LNCaP clone FGC (cell line): ENCODE results near the gene RASSF8.

Source experiments
- DNase-seq: peaks from one replicate; pipeline ENCODE4 v3.0.0-alpha.2; 2011; ENCODE audit warnings: low read depth
- H3K4me3 ChIP-seq: 2 replicates; pipeline ENCODE4 v1.5.1; 2011; ENCODE audit warnings: mild to moderate bottlenecking, low read depth, low read length, control low read depth
- CTCF ChIP-seq: IDR thresholded peaks from 2 replicates; pipeline ENCODE4 v1.5.1; 2012; ENCODE audit warnings: mild to moderate bottlenecking; ENCODE audit not compliant: control insufficient read depth, insufficient read depth; ENCODE audit errors: extremely low read depth

The RASSF8 gene

GRCh38 chr12:26090836-26091510 is 132.5 kb downstream of the RASSF8 start:
- no peak for DNase-seq
- no peak overlapping the region for H3K4me3 ChIP-seq
- TF ChIP-seq CTCF: no peak

GRCh38 chr12:26091822-26092221 is 133.3 kb downstream of the RASSF8 start:
- peak; percentile 19; the same call in 1 of the 2 replicates for TF ChIP-seq CTCF
- H3K4me3 ChIP-seq: no peak overlapping the region
- no peak for DNase-seq

GRCh38 chr12:26092346-26093105 is 134.0 kb downstream of the RASSF8 start:
- H3K4me3 ChIP-seq: no peak overlapping the region
- no peak for TF ChIP-seq CTCF
- no peak for DNase-seq

- DNase-seq: no peak
- no peak for TF ChIP-seq CTCF
Measured at GRCh38 chr12:26095186-26095585, 136.7 kb downstream of the RASSF8 start.

GRCh38 chr12:26096036-26096435 is 137.6 kb downstream of the RASSF8 start:
- no peak for TF ChIP-seq CTCF
- H3K4me3 ChIP-seq: no peak overlapping the region
- no peak for DNase-seq

More at GRCh38 chr12:26095186-26095585, 136.7 kb downstream of the RASSF8 start:
- H3K4me3 ChIP-seq: no peak overlapping the region

GRCh38 chr12:26097046-26097878 is 138.8 kb downstream of the RASSF8 start:
- no peak overlapping the region for H3K4me3 ChIP-seq
- peak; percentile 95 for TF ChIP-seq CTCF
- DNase-seq: peak; percentile 30
